GM12892 (cell line): ENCODE results near the gene HTRA3.

Source experiments
- POLR2A ChIP-seq: IDR thresholded peaks from 2 replicates; pipeline ENCODE4 v1.6.1; 2011; ENCODE audit warnings: low read depth, low read length, control low read depth
- POLR2AphosphoS5 ChIP-seq: IDR thresholded peaks from 2 replicates; pipeline ENCODE4 v1.6.1; 2011; ENCODE audit warnings: low read depth, low read length, control low read depth
- TAF1 ChIP-seq: IDR thresholded peaks from 2 replicates; pipeline ENCODE4 v1.6.1; 2011; ENCODE audit warnings: low read depth, mild to moderate bottlenecking, control low read depth, low read length, borderline replicate concordance

- no peak for TF ChIP-seq POLR2AphosphoS5
- no peak for TF ChIP-seq POLR2A
- TF ChIP-seq TAF1, result no peak
These were observed 55.9 kb downstream of the HTRA3 start for GRCh38 chr4:8325291-8325973.
